ENCODE data around the gene CCDC146.
"Not testable (repeated sequence)": the region's sequence is repeated elsewhere in the genome, so short reads cannot be mapped to it uniquely, and the experiment has no call there.

DNA sequence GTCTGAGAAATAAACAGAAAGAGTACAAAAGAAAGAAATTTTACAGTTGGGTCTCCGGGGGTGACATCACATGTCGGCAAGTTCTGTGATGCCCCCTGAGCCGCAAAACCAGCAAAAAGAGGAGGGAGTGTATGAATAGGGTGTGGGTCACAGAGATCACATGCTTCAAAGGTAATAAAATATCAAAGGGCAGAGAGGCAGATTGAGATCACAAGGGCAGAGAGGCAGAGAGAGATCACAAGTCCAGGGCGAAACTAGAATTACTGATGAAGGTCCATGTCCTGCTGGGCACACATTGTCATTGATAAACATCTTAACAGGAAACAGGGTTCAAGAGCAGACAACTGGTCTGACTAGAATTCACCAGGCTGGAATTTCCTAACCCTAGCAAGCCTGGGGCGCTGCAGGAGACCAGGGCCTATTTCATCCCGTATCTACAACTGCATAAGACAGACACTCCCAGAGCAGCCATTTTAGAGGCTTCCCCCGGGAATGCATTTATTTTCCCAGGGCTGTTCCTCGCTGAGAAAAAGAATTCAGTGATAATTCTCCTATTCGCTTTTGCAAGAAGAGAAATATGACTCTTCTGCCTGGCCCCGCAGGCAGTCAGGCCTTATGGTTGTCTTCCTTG, 97.4 kb downstream of the CCDC146 start:
- not testable (repeated sequence) for TF ChIP-seq POLR2AphosphoS5, POLR2A (IDR thresholded peaks at IDR 0.05)
- TF ChIP-seq, protein P1, sequence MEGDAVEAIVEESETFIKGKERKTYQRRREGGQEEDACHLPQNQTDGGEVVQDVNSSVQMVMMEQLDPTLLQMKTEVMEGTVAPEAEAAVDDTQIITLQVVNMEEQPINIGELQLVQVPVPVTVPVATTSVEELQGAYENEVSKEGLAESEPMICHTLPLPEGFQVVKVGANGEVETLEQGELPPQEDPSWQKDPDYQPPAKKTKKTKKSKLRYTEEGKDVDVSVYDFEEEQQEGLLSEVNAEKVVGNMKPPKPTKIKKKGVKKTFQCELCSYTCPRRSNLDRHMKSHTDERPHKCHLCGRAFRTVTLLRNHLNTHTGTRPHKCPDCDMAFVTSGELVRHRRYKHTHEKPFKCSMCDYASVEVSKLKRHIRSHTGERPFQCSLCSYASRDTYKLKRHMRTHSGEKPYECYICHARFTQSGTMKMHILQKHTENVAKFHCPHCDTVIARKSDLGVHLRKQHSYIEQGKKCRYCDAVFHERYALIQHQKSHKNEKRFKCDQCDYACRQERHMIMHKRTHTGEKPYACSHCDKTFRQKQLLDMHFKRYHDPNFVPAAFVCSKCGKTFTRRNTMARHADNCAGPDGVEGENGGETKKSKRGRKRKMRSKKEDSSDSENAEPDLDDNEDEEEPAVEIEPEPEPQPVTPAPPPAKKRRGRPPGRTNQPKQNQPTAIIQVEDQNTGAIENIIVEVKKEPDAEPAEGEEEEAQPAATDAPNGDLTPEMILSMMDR (IDR thresholded peaks at IDR 0.05), result not testable (repeated sequence)
